SJSA1 (cell line): ENCODE data around the gene ZFP36L2. TPM values are rescaled to one million over a fixed set of nuclear protein-coding genes. Genes with fewer than 3 reads are reported as not detected.

ENCODE experiments used
- DNase-seq, 2 experiments: peaks; one replicate each; pipeline ENCODE4 v3.0.0-alpha.2; 2015 to 2020; ENCODE audit warnings: low spot score in 2 of 2, low read depth in 1 of 2
- H3K27ac ChIP-seq: fragments of 250-450 bp; sonication (Bioruptor Pico); 2 replicates; pipeline ENCODE4 v1.5.1; 2020; ENCODE audit warnings: mild to moderate bottlenecking, moderate library complexity
- H3K27me3 ChIP-seq: fragments of 250-450 bp; sonication (Bioruptor Pico); replicated peaks from 2 replicates; pipeline ENCODE4 v1.5.1; 2020; ENCODE audit warnings: mild to moderate bottlenecking, moderate library complexity
- H3K36me3 ChIP-seq: fragments of 250-450 bp; sonication (Bioruptor Pico); 2 replicates; pipeline ENCODE4 v1.5.1; 2020; ENCODE audit warnings: mild to moderate bottlenecking
- H3K4me1 ChIP-seq: fragments of 250-450 bp; sonication (Bioruptor Pico); replicated peaks from 2 replicates; pipeline ENCODE4 v1.6.1; 2021; ENCODE audit warnings: mild to moderate bottlenecking
- H3K4me3 ChIP-seq: fragments of 250-450 bp; sonication (Bioruptor Pico); 2 replicates; pipeline ENCODE4 v1.5.1; 2020; ENCODE audit warnings: mild to moderate bottlenecking
- H3K9me3 ChIP-seq: fragments of 250-450 bp; sonication (Bioruptor Pico); replicated peaks from 2 replicates; pipeline ENCODE4 v1.5.1; 2020; ENCODE audit warnings: mild to moderate bottlenecking
- total RNA-seq: library from RNA; depleted of rRNA; stranded (reverse); fragments of >200 nt; shearing (Covaris generic); gene quantifications from 2 replicates; pipeline ENCODE4 v1.2.3, GENCODE V29; 2014

The ZFP36L2 gene
- total RNA-seq, 1 experiment from 2014 or later, result 4.0 TPM

DNA sequence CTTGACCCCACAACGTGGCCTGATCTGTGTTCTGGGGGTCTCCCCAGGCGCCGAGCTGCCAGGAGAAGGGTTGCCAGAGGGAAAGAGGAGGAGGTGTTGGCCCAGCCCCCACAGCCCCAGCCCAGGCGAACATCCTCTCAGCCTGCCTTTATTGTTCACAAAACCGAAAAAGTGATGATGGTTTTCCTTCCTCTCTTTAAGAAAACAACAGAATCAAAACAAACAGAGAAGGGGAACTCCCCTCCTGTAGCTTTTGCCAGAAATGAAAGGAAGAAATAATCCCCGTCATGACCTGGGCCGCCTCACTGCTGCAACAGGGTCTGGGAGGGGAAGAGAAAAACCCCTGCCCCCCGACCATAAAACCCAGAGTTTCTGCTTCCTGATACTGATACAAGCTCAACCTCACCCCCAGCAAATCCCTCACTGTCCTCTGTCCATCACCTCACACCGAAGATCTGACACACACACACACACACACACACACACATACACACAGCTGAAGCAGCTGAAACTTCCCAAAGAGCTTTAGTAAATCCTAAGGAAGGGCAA, 52.0 kb downstream of the ZFP36L2 start:
- no peaks in the 10 kb centered on the region for H3K27me3 ChIP-seq
- peak in 1 of 2 experiments; percentile 67 for DNase-seq
- H3K4me3 ChIP-seq, result no peak overlapping the region
- H3K27ac ChIP-seq, result peak overlapping the region; percentile 15; the same call in 1 of the 2 replicates
- no peaks in the 10 kb centered on the region for H3K36me3 ChIP-seq
- peaks cover 43% of the 10 kb centered on the region for H3K4me1 ChIP-seq
- H3K9me3 ChIP-seq, result no peaks in the 10 kb centered on the region
